ENCODE measurements around the gene SELENOO. TPM values are rescaled to one million over a fixed set of nuclear protein-coding genes. Genes with fewer than 3 reads are reported as not detected.
A peak's percentile ranks its signal among the peaks of the same experiment; 100 is the strongest.

Gene SELENOO
- total RNA-seq, 1 experiment from 2014 or later, result 43.2 TPM

DNA sequence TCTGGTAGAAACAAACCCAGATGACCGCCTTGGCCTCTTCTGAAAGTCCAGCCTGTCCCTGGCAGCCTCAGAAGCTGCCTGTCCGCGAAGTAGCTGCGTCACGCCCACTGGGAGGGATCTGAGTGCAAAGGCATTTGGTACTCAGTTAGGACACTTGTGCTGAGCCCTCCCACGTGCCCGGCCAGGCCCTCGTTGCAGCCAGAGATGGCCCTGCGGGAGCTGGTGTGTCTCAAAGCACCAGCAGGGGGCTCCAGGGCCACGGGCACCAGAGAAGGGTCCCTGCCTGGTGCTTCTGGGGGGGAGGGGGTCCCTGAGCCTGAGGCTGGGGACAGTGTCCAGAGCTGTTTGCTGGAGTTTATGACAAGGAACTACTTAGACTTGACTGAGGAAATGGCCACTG lies 5.8 kb downstream of the SELENOO start:
- in situ Hi-C loops (cut with HindIII; ENCODE audit: low pct_unique_long_range_greater_than_20kb, low sequenced_read_pairs), result no loop called here
- peak; percentile 79 for DNase-seq (ENCODE audit: low read depth, low spot score)

GRCh38 chr22:50207383-50208140 lies 6.8 kb downstream of the SELENOO start:
- in situ Hi-C loops (cut with HindIII; ENCODE audit: low pct_unique_long_range_greater_than_20kb, low sequenced_read_pairs), result no loop called here
- DNase-seq (ENCODE audit: low read depth, low spot score), result no peak

- in situ Hi-C loops (cut with HindIII; ENCODE audit: low pct_unique_long_range_greater_than_20kb, low sequenced_read_pairs), result no loop called here
- no peak for DNase-seq (ENCODE audit: low read depth, low spot score)
These were observed 7.7 kb downstream of the SELENOO start for GRCh38 chr22:50208430-50208938.

GRCh38 chr22:50208939-50209892 lies 8.4 kb downstream of the SELENOO start:
- no peak for DNase-seq (ENCODE audit: low read depth, low spot score)
- in situ Hi-C loops (cut with HindIII; ENCODE audit: low pct_unique_long_range_greater_than_20kb, low sequenced_read_pairs), result no loop called here

- in situ Hi-C loops (cut with HindIII; ENCODE audit: low pct_unique_long_range_greater_than_20kb, low sequenced_read_pairs), result no loop called here
- peak; percentile 79 for DNase-seq (ENCODE audit: low read depth, low spot score)
These were observed 9.1 kb downstream of the SELENOO start for GRCh38 chr22:50209893-50210292.

- no peak for DNase-seq (ENCODE audit: low read depth, low spot score)
- in situ Hi-C loops (cut with HindIII; ENCODE audit: low pct_unique_long_range_greater_than_20kb, low sequenced_read_pairs), result no loop called here
These were observed 9.7 kb downstream of the SELENOO start for GRCh38 chr22:50210378-50211139.

- DNase-seq (ENCODE audit: low read depth, low spot score), result no peak
- in situ Hi-C loops (cut with HindIII; ENCODE audit: low pct_unique_long_range_greater_than_20kb, low sequenced_read_pairs), result no loop called here
These were observed 10.3 kb downstream of the SELENOO start for GRCh38 chr22:50211147-50211546.

GRCh38 chr22:50213263-50213662 lies 12.5 kb downstream of the SELENOO start:
- in situ Hi-C loops (cut with HindIII; ENCODE audit: low pct_unique_long_range_greater_than_20kb, low sequenced_read_pairs), result no loop called here
- DNase-seq (ENCODE audit: low read depth, low spot score), result no peak

GRCh38 chr22:50215297-50216054 lies 14.7 kb downstream of the SELENOO start:
- DNase-seq (ENCODE audit: low read depth, low spot score), result no peak
- in situ Hi-C loops (cut with HindIII; ENCODE audit: low pct_unique_long_range_greater_than_20kb, low sequenced_read_pairs), result no loop called here

- no peak for DNase-seq (ENCODE audit: low read depth, low spot score)
- in situ Hi-C loops (cut with HindIII; ENCODE audit: low pct_unique_long_range_greater_than_20kb, low sequenced_read_pairs), result no loop called here
These were observed 15.4 kb downstream of the SELENOO start for GRCh38 chr22:50216055-50216683.

DNA sequence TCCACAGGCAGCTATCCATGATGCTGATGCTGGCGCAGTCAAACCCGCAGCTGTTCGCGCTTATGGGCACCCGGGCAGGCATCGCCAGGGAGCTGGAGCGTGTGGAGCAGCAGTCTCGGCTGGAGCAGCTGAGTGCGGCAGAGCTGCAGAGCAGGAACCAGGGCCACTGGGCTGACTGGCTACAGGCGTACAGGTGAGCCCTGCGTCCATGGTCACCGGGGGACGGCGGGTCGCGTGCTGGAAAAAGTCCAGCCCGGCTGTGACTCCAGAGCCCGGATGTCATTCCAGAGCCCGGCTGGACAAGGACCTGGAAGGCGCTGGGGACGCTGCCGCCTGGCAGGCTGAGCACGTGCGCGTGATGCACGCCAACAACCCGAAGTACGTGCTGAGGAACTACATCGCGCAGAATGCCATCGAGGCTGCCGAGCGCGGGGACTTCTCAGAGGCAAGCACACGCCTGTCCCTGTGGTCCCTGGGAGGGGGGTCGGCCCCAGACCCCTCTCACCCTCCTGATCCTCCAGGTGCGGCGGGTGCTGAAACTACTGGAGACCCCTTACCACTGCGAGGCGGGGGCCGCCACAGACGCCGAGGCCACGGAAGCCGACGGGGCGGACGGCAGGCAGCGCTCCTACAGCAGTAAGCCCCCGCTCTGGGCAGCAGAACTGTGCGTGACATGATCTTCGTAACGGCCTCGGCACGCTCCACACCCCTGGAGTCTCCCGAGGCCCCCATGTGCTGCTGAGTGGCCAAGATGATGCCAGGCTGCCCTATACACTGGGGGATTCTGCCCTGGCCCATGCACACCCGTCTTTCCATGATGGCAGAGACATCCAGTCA lies 16.1 kb downstream of the SELENOO start:
- no peak for DNase-seq (ENCODE audit: low read depth, low spot score)
- in situ Hi-C loops (cut with HindIII; ENCODE audit: low pct_unique_long_range_greater_than_20kb, low sequenced_read_pairs), result no loop called here

DNA sequence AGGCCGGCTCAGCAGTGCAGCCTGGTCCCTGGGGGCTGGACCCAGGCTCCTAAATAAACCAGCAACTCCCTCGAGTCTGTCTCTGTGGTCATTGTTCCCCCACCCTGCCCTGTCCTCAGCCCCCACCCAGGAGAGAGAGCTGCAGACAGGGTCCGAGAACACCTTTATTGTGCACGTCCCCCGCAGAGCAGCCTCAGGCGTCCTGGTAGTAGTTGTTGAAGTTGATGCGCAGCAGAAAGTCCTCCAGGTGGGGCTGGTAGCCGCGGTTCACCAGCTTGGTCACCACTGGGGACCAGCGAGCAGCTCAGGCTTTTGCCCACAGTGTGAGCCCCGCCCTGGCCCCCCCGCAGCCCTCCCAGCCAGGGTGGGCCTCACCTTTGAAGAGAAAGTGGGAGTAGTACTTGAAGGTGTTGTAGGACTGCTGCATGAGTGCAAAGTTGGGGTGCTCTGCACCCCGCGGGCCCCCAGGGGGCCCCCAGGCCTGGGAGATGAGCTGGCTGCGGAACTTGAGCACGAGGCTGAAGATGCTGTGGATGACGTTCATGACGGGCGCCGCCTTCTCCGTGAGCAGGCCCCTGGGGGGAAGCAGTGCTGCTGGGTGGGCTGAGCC lies 16.8 kb downstream of the SELENOO start:
- in situ Hi-C loops (cut with HindIII; ENCODE audit: low pct_unique_long_range_greater_than_20kb, low sequenced_read_pairs), result no loop called here

GRCh38 chr22:50218153-50218995 lies 17.6 kb downstream of the SELENOO start:
- in situ Hi-C loops (cut with HindIII; ENCODE audit: low pct_unique_long_range_greater_than_20kb, low sequenced_read_pairs), result no loop called here
- no peak for DNase-seq (ENCODE audit: low read depth, low spot score)

More for the DNA sequence above, 16.8 kb downstream of the SELENOO start:
- DNase-seq (ENCODE audit: low read depth, low spot score), result no peak

- DNase-seq (ENCODE audit: low read depth, low spot score), result no peak
- in situ Hi-C loops (cut with HindIII; ENCODE audit: low pct_unique_long_range_greater_than_20kb, low sequenced_read_pairs), result no loop called here
These were observed 18.4 kb downstream of the SELENOO start for GRCh38 chr22:50218996-50219727.

All from SK-MEL-5 (cell line).